Hepatocyte (in vitro differentiated cells): ENCODE measurements around the gene TTC31.

Experiments used
- CTCF ChIP-seq: fragments of 200-600 bp; sonication (generic); IDR thresholded peaks from 2 replicates; pipeline ENCODE4 v1.5.1; 2016; ENCODE audit warnings: antibody characterized with exemption, mild to moderate bottlenecking; ENCODE audit not compliant: poor library complexity
- EZH2 ChIP-seq: fragments of 200-600 bp; sonication (generic); IDR thresholded peaks from 2 replicates; pipeline ENCODE4 v1.6.1; 2016; ENCODE audit warnings: antibody characterized with exemption, mild to moderate bottlenecking, borderline replicate concordance
- EZH2phosphoT487 ChIP-seq: fragments of 200-600 bp; sonication (generic); IDR thresholded peaks from one replicate; pipeline ENCODE4 v1.6.1; 2018; ENCODE audit warnings: antibody characterized with exemption, mild to moderate bottlenecking, low read depth, moderate library complexity; ENCODE audit not compliant: unreplicated experiment, severe bottlenecking

GRCh38 chr2:74540291-74540690 is 57.4 kb downstream of the TTC31 start:
- TF ChIP-seq EZH2phosphoT487 (no peak), CTCF (no peak), EZH2 (no peak)
